ENCODE measurements around the gene RLF.

- TF ChIP-seq, protein P1, sequence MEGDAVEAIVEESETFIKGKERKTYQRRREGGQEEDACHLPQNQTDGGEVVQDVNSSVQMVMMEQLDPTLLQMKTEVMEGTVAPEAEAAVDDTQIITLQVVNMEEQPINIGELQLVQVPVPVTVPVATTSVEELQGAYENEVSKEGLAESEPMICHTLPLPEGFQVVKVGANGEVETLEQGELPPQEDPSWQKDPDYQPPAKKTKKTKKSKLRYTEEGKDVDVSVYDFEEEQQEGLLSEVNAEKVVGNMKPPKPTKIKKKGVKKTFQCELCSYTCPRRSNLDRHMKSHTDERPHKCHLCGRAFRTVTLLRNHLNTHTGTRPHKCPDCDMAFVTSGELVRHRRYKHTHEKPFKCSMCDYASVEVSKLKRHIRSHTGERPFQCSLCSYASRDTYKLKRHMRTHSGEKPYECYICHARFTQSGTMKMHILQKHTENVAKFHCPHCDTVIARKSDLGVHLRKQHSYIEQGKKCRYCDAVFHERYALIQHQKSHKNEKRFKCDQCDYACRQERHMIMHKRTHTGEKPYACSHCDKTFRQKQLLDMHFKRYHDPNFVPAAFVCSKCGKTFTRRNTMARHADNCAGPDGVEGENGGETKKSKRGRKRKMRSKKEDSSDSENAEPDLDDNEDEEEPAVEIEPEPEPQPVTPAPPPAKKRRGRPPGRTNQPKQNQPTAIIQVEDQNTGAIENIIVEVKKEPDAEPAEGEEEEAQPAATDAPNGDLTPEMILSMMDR (IDR thresholded peaks at IDR 0.05; ENCODE audit: low read length) = no peak
- no peak for TF ChIP-seq EZH2 (optimal IDR thresholded peaks at IDR 0.05; ENCODE audit: low read depth, low read length)
These were observed 71.3 kb downstream of the RLF start for GRCh38 chr1:40232444-40232843.

Data from MM.1S (cell line).